ENCODE measurements around the gene SIRT2. TPM values are rescaled to one million over a fixed set of nuclear protein-coding genes. Genes with fewer than 3 reads are reported as not detected.

The SIRT2 gene
- total RNA-seq, 2 experiments from 2014 or later: 60.8 to 67.8 TPM

GRCh38 chr19:38845374-38846024 is 53.9 kb downstream of the SIRT2 start:
- no peaks in the 10 kb centered on the region for H3K9me3 Mint-ChIP-seq
- ATAC-seq (ENCODE audit: poor library complexity) (no peak), DNase-seq (no peak)
- no peak for TF ChIP-seq CTCF (IDR thresholded peaks at IDR 0.05)
- CTCF ChIA-PET: interaction anchor here (1.4 kb wide), 1 partner anchor 85 kb away, joined by 3 read pairs; the partner anchor contains the start of genes MRPS12 and SARS2
- intact Hi-C loops (cut with DNase I, micrococcal nuclease): loop anchor here in 1 of 2 experiments (10.0 kb wide), 1 partner anchor 111 kb away; no protein-coding TSS in a partner anchor
- POLR2A ChIA-PET: interaction anchor here (0.5 to 9.1 kb wide), 3 partner anchors 22 to 63 kb away, joined by 3 to 170 read pairs (median 3); partner anchors contain the start of gene RINL
- H3K4me1 Mint-ChIP-seq (ENCODE audit: low read depth): peaks cover 85% of the 10 kb centered on the region
- Histone ChIP-seq H3K9me3 (ENCODE audit: control insufficient read depth in 1 of 2, insufficient read depth in 1 of 2, low read length in 2 of 2) (no peaks in the 10 kb centered on the region), H3K27me3 (ENCODE audit: control insufficient read depth in 1 of 2, insufficient read depth in 2 of 2, low read length in 2 of 2) (no peaks in the 10 kb centered on the region), H3K4me1 (ENCODE audit: insufficient read depth, low read length) (peaks cover 87% of the 10 kb centered on the region), H3K36me3 (ENCODE audit: insufficient read depth, low read length) (peaks cover 82% of the 10 kb centered on the region), H3K27ac (ENCODE audit: low read depth in 1 of 2, low read length in 2 of 2) (peak overlapping the region in 1 of 2 donors; percentile 16), H3K4me3 (ENCODE audit: low read length) (no peak overlapping the region)
- peaks cover 99% of the 10 kb centered on the region for H3K36me3 Mint-ChIP-seq (ENCODE audit: low read depth)
- peak overlapping the region; percentile 68 for H3K27ac Mint-ChIP-seq
- peaks cover 5% of the 10 kb centered on the region for H3K27me3 Mint-ChIP-seq
- H3K4me3 Mint-ChIP-seq: peak overlapping the region; percentile 62

- H3K27me3 ChIP-seq (ENCODE audit: control insufficient read depth in 1 of 2, insufficient read depth in 2 of 2, low read length in 2 of 2): no peaks in the 10 kb centered on the region
- Mint-ChIP-seq H3K36me3 (ENCODE audit: low read depth) (peaks cover 99% of the 10 kb centered on the region), H3K4me3 (peak overlapping the region; percentile 84), H3K27ac (peak overlapping the region; percentile 88), H3K4me1 (ENCODE audit: low read depth) (peaks cover 87% of the 10 kb centered on the region), H3K27me3 (peaks cover 5% of the 10 kb centered on the region), H3K9me3 (no peaks in the 10 kb centered on the region)
- no peaks in the 10 kb centered on the region for H3K9me3 ChIP-seq (ENCODE audit: control insufficient read depth in 1 of 2, insufficient read depth in 1 of 2, low read length in 2 of 2)
- peak overlapping the region in 1 of 2 donors; percentile 16 for H3K27ac ChIP-seq (ENCODE audit: low read depth in 1 of 2, low read length in 2 of 2)
- intact Hi-C loops (cut with DNase I, micrococcal nuclease): loop anchor here (5.0 to 10.0 kb wide), 2 partner anchors 33 to 109 kb away; partner anchors contain the start of gene RINL (in 1 of the 2)
- DNase-seq (no peak), ATAC-seq (ENCODE audit: poor library complexity) (no peak)
- H3K4me3 ChIP-seq (ENCODE audit: low read length): no peak overlapping the region
- H3K36me3 ChIP-seq (ENCODE audit: insufficient read depth, low read length): peaks cover 94% of the 10 kb centered on the region
- ChIA-PET POLR2A (interaction anchor here (1.4 kb wide), 1 partner anchor 12 kb away, joined by 6 read pairs; the partner anchor contains the start of gene ECH1), CTCF (no interaction called here)
- TF ChIP-seq CTCF (IDR thresholded peaks at IDR 0.05): no peak
- H3K4me1 ChIP-seq (ENCODE audit: insufficient read depth, low read length): peaks cover 89% of the 10 kb centered on the region
These were observed 55.2 kb downstream of the SIRT2 start for GRCh38 chr19:38844093-38844686.

GRCh38 chr19:38843175-38843758 is 56.2 kb downstream of the SIRT2 start:
- ChIA-PET POLR2A (interaction anchor here (1.7 to 2.3 kb wide), 2 partner anchors 11 to 27 kb away, joined by 30 to 35 read pairs; partner anchors contain the start of gene ECH1), CTCF (interaction anchor here (1.3 to 1.4 kb wide), 2 partner anchors 26 to 73 kb away, joined by 5 to 6 read pairs; no protein-coding TSS in a partner anchor)
- peak overlapping the region; percentile 16 to 47 for H3K27ac ChIP-seq (ENCODE audit: low read depth in 1 of 2, low read length in 2 of 2)
- no peak for TF ChIP-seq CTCF (IDR thresholded peaks at IDR 0.05)
- Mint-ChIP-seq H3K9me3 (no peaks in the 10 kb centered on the region), H3K4me3 (peak overlapping the region; percentile 84), H3K4me1 (ENCODE audit: low read depth) (peaks cover 78% of the 10 kb centered on the region), H3K36me3 (ENCODE audit: low read depth) (peaks cover 99% of the 10 kb centered on the region), H3K27ac (peak overlapping the region; percentile 88), H3K27me3 (peaks cover 5% of the 10 kb centered on the region)
- peaks cover 97% of the 10 kb centered on the region for H3K36me3 ChIP-seq (ENCODE audit: insufficient read depth, low read length)
- H3K9me3 ChIP-seq (ENCODE audit: control insufficient read depth in 1 of 2, insufficient read depth in 1 of 2, low read length in 2 of 2): no peaks in the 10 kb centered on the region
- H3K4me3 ChIP-seq (ENCODE audit: low read length): no peak overlapping the region
- H3K4me1 ChIP-seq (ENCODE audit: insufficient read depth, low read length): peaks cover 80% of the 10 kb centered on the region
- H3K27me3 ChIP-seq (ENCODE audit: control insufficient read depth in 1 of 2, insufficient read depth in 2 of 2, low read length in 2 of 2): no peaks in the 10 kb centered on the region
- DNase-seq: no peak
- no peak for ATAC-seq (ENCODE audit: poor library complexity)
- intact Hi-C loops (cut with DNase I, micrococcal nuclease): loop anchor here (2.0 to 10.0 kb wide), 3 partner anchors 34 to 108 kb away; partner anchors contain the start of genes NFKBIB (in 1 of the 2), RINL (in 1 of the 2) and SIRT2 (in 1 of the 2)

Measured in CD4-positive, alpha-beta T cell (primary cell).